HG03442 (cell line): ENCODE measurements around the gene ITGA11.

Experiments
- ATAC-seq: cut with Tn5 transposase; IDR thresholded peaks from one replicate; pipeline ENCODE4 v1.9.1; 2021; ENCODE audit warnings: mild to moderate bottlenecking, moderate library complexity; ENCODE audit not compliant: unreplicated experiment

ITGA11 gene

GRCh38 chr15:68449389-68449788 is 17.4 kb upstream of the ITGA11 start:
- ATAC-seq: no peak

DNA sequence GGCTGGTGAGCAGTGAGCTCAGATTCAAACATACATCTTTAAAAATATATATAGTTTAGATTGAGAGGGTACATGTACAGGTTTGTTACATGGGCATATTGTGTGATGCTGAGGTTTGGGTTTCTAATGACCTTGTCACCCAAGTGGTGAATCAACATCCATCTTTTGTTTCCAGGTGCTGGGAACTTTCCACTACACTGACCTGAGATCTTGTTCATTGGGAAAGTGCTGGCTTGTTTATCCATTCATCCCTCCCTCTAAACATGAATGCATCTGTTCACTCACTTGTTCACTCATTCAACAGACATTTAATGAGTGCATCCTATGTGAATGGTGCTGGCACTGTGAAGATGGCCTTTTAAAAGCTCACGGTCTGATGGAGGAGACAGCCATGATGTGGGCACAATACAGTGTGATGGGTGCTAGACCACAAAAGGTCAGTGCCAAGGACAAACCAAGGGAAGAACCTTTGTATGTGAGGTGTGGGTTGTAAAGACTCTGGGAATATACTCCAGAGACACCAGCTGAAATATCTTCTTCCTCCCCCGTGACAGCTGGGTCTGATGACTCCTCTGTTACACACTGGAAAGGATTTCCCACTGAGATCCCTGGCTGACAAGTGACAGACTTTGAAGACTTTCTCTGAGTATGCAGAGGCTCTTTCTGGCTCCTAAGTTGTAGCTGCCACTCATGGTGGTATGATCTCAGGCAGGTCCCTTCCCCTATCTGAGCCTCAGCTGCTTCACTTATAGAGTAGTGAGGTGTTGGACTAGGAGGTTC is 16.2 kb upstream of the ITGA11 start:
- ATAC-seq: no peak

GRCh38 chr15:68447209-68447608 is 15.2 kb upstream of the ITGA11 start:
- no peak for ATAC-seq

- ATAC-seq: no peak
Observed at GRCh38 chr15:68445351-68445750, 13.4 kb upstream of the ITGA11 start.

DNA sequence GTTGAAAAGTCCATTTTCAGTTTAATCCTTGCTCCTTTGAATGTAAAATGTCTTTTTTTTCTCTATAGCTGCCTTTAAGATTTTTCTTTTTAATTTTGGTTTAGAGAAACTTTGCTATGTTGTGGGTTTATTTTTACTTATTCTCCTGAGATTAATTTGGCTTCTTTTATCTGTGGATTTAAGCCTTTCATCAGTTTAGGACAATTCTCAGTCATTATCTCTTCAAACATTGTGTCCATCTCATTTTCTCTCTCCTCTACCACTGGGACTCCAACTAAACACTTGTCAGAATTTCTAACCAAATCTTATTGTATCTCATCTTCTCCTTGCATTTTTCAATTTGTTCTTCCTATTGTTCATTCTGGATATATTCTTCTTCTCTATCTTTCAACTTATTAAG is 12.4 kb upstream of the ITGA11 start:
- no peak for ATAC-seq

GRCh38 chr15:68442903-68443302 is 10.9 kb upstream of the ITGA11 start:
- ATAC-seq: no peak

DNA sequence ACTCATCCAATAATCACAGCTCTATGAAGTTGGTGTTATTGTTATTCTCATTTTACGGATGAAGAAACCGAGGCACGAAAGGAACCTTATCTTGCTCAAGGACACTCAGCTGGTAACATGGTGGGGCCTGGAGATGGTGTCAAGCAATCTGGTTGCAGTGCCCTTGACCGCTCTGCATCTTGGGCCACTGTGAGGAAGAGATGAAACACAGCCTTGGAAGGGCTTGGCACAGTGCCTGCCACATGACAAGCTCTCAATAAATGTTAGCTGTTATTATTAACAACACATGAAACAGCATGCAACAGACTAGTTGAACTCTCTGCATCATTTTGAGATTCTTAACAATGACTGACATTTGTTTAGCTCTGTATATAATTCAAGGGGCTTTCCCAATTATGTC is 10.1 kb upstream of the ITGA11 start:
- ATAC-seq: no peak

GRCh38 chr15:68441045-68441743 is 9.2 kb upstream of the ITGA11 start:
- ATAC-seq: no peak

DNA sequence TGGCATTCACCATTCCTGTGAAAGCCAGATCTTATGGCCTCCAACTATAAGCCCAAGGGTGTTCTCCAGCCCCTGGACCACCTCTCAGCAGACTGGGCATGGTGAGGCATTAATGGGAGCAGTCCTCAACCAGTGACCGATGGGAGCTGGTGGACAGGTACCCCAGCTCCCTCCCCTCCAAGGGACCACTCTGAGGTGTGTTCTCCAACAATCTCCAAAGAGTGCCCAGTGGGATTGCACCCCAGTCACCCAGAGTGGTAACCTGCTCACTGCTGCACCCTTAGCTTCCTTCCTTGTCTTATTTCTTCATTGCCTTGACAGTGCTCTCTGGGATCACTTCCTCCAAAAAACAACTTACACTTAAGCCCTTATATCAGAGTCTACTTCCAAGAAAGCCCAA is 8.2 kb upstream of the ITGA11 start:
- no peak for ATAC-seq

DNA sequence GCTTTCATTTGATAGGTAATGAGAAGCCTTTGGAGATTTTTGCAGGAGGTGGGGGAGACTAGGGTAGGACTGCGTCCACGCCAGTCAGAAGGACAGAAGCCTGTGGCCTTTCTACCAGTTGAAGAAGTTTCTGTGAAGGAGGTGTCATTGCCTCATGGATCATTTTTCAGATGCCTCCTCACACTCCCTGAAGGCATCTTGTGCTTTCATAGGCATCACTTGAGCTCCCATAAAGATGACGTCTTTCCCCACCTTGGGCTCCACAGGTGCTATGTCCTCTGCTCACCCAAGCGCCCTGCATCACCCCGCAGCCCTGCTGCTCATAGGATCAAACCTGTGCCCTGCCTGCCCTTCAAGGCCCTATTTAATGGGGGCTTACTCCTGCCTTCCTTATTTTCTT is 7.5 kb upstream of the ITGA11 start:
- ATAC-seq: no peak

GRCh38 chr15:68436680-68437079 is 4.7 kb upstream of the ITGA11 start:
- ATAC-seq: no peak

- ATAC-seq: no peak
Observed at GRCh38 chr15:68435966-68436365, 4.0 kb upstream of the ITGA11 start.

GRCh38 chr15:68434021-68434420 is 2.1 kb upstream of the ITGA11 start:
- ATAC-seq: no peak

DNA sequence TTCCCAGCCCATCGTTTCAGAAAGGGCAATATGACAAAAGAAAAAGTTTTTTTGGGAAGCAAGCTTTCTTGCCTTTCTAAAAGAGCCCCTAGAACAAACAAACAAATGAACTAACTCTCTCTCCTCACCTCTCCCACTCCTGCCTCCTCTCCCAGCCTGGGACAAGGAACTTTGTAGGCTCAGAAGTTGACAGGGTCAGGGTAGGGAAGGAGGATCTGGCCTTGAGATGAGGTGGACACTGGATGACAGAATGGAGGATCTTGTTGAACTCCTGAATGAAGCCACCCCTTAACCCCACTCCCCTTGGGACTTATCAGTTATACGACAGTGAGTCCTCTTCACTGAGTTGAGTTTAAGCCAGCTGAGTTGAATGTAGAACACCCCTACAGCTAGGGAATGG is 1.6 kb upstream of the ITGA11 start:
- ATAC-seq: no peak

DNA sequence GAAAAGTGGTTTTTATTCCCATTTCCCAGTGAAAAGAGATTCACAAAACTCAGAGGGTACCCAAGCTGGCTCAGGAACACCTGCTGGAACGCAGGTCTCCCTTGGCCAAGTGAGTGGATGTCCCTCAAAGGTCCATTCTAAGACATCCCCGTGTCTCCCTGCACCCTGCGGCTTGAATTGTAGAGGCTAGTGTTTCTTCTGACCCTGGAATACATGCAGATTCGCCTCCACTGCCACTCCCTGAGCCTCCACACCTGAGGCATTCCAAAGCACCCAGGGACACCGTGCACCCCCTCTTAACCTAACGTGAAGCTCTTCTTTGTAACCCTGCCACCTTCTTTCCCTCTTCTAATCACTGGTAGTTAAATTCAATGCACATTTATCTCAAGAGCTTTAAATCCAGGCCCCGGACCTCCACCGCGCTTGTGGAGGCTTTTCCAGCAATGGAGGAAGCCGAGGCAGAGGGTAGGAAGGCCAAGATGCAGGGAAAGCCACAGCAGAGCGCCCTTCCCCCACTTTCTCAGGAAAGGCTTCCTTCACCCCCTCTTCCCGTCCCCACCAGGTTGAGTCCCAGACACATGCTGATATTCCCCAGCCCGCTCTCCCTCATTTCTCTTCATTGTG is 590 bp upstream of the ITGA11 start:
- no peak for ATAC-seq

GRCh38 chr15:68431037-68431791 is 749 bp downstream of the ITGA11 start:
- no peak for ATAC-seq

GRCh38 chr15:68430471-68431036 is 1.4 kb downstream of the ITGA11 start:
- no peak for ATAC-seq

GRCh38 chr15:68429691-68430470 is 2.1 kb downstream of the ITGA11 start:
- ATAC-seq: no peak

- no peak for ATAC-seq
Observed at GRCh38 chr15:68428431-68428940, 3.5 kb downstream of the ITGA11 start.

- no peak for ATAC-seq
Observed at GRCh38 chr15:68427963-68428362, 4.0 kb downstream of the ITGA11 start.
